ENCODE data around the gene PTPA.
A peak's percentile ranks its signal among the peaks of the same experiment; 100 is the strongest.

The PTPA gene

GRCh38 chr9:129110740-129111527 is at the start of gene PTPA, which contains the start of gene CRAT:
PTPA (plus strand) TSS chr9:129111415; CDS start chr9:129111601, 186 bp downstream.
CRAT (minus strand) TSS chr9:129110793; CDS start chr9:129110509, 284 bp downstream.
- Histone ChIP-seq H3K4me1 (ENCODE audit: control insufficient read depth, insufficient read depth, low read length) (no peaks in the 10 kb centered on the region), H3K4me3 (ENCODE audit: low read length) (peak within 1 kb of the TSS; percentile 81), H3K27me3 (ENCODE audit: control insufficient read depth, insufficient read depth, low read length) (no peaks in the 10 kb centered on the region; the same call in 1 of the 2 replicates), H3K9me3 (ENCODE audit: control insufficient read depth, insufficient read depth, low read length) (no peaks in the 10 kb centered on the region), H3K27ac (ENCODE audit: low read length) (no peak within 1 kb of the TSS), H3K36me3 (ENCODE audit: control insufficient read depth, insufficient read depth, low read length) (no peaks in the 10 kb centered on the region)
- peak; percentile 66 for DNase-seq (ENCODE audit: low read depth, low spot score)
- no CpG with 5 or more reads among the region's 77 CpGs for WGBS (ENCODE audit: insufficient coverage, insufficient read length)

- no CpG with 5 or more reads among the region's 9 CpGs for WGBS (ENCODE audit: insufficient coverage, insufficient read length)
- H3K4me3 ChIP-seq (ENCODE audit: low read length) = no peak overlapping the region
- H3K4me1 ChIP-seq (ENCODE audit: control insufficient read depth, insufficient read depth, low read length) = no peaks in the 10 kb centered on the region
- DNase-seq (ENCODE audit: low read depth, low spot score) = no peak
- H3K27me3 ChIP-seq (ENCODE audit: control insufficient read depth, insufficient read depth, low read length) = no peaks in the 10 kb centered on the region
- peaks cover 20% of the 10 kb centered on the region for H3K36me3 ChIP-seq (ENCODE audit: control insufficient read depth, insufficient read depth, low read length)
- H3K9me3 ChIP-seq (ENCODE audit: control insufficient read depth, insufficient read depth, low read length) = no peaks in the 10 kb centered on the region
- H3K27ac ChIP-seq (ENCODE audit: low read length) = no peak overlapping the region
Measured at GRCh38 chr9:129063061-129063460, 48.2 kb upstream of the PTPA start.

GRCh38 chr9:129064499-129064908 is 46.7 kb upstream of the PTPA start:
- H3K4me1 ChIP-seq (ENCODE audit: control insufficient read depth, insufficient read depth, low read length) = no peaks in the 10 kb centered on the region
- no peak for DNase-seq (ENCODE audit: low read depth, low spot score)
- peaks cover 24% of the 10 kb centered on the region for H3K36me3 ChIP-seq (ENCODE audit: control insufficient read depth, insufficient read depth, low read length)
- no peak overlapping the region for H3K27ac ChIP-seq (ENCODE audit: low read length)
- no peaks in the 10 kb centered on the region for H3K27me3 ChIP-seq (ENCODE audit: control insufficient read depth, insufficient read depth, low read length)
- no peaks in the 10 kb centered on the region for H3K9me3 ChIP-seq (ENCODE audit: control insufficient read depth, insufficient read depth, low read length)
- no peak overlapping the region for H3K4me3 ChIP-seq (ENCODE audit: low read length)
- WGBS (ENCODE audit: insufficient coverage, insufficient read length) = no CpG with 5 or more reads among the region's 8 CpGs

- Histone ChIP-seq H3K4me3 (ENCODE audit: low read length) (no peak overlapping the region), H3K36me3 (ENCODE audit: control insufficient read depth, insufficient read depth, low read length) (peaks cover 24% of the 10 kb centered on the region), H3K27ac (ENCODE audit: low read length) (no peak overlapping the region), H3K27me3 (ENCODE audit: control insufficient read depth, insufficient read depth, low read length) (no peaks in the 10 kb centered on the region), H3K4me1 (ENCODE audit: control insufficient read depth, insufficient read depth, low read length) (peaks cover 18% of the 10 kb centered on the region), H3K9me3 (ENCODE audit: control insufficient read depth, insufficient read depth, low read length) (no peaks in the 10 kb centered on the region)
- no peak for DNase-seq (ENCODE audit: low read depth, low spot score)
- WGBS (ENCODE audit: insufficient coverage, insufficient read length) = no CpG with 5 or more reads among the region's 19 CpGs
Measured at GRCh38 chr9:129068110-129068509, 43.1 kb upstream of the PTPA start.

GRCh38 chr9:129068990-129069861 is 42.0 kb upstream of the PTPA start:
- Histone ChIP-seq H3K27me3 (ENCODE audit: control insufficient read depth, insufficient read depth, low read length) (no peaks in the 10 kb centered on the region), H3K36me3 (ENCODE audit: control insufficient read depth, insufficient read depth, low read length) (peaks cover 19% of the 10 kb centered on the region; the same call in 1 of the 2 replicates), H3K9me3 (ENCODE audit: control insufficient read depth, insufficient read depth, low read length) (no peaks in the 10 kb centered on the region), H3K4me3 (ENCODE audit: low read length) (no peak overlapping the region), H3K27ac (ENCODE audit: low read length) (no peak overlapping the region), H3K4me1 (ENCODE audit: control insufficient read depth, insufficient read depth, low read length) (peaks cover 18% of the 10 kb centered on the region)
- DNase-seq (ENCODE audit: low read depth, low spot score) = no peak
- no CpG with 5 or more reads among the region's 31 CpGs for WGBS (ENCODE audit: insufficient coverage, insufficient read length)

- no peak overlapping the region for H3K27ac ChIP-seq (ENCODE audit: low read length)
- no CpG with 5 or more reads among the region's 26 CpGs for WGBS (ENCODE audit: insufficient coverage, insufficient read length)
- no peaks in the 10 kb centered on the region for H3K27me3 ChIP-seq (ENCODE audit: control insufficient read depth, insufficient read depth, low read length)
- no peak for DNase-seq (ENCODE audit: low read depth, low spot score)
- peaks cover 19% of the 10 kb centered on the region; the same call in 1 of the 2 replicates for H3K36me3 ChIP-seq (ENCODE audit: control insufficient read depth, insufficient read depth, low read length)
- H3K4me3 ChIP-seq (ENCODE audit: low read length) = no peak overlapping the region
- peaks cover 18% of the 10 kb centered on the region for H3K4me1 ChIP-seq (ENCODE audit: control insufficient read depth, insufficient read depth, low read length)
- no peaks in the 10 kb centered on the region for H3K9me3 ChIP-seq (ENCODE audit: control insufficient read depth, insufficient read depth, low read length)
Measured at GRCh38 chr9:129069862-129070641, 41.2 kb upstream of the PTPA start.

GRCh38 chr9:129070696-129071525 is 40.3 kb upstream of the PTPA start:
- Histone ChIP-seq H3K27ac (ENCODE audit: low read length) (no peak overlapping the region), H3K36me3 (ENCODE audit: control insufficient read depth, insufficient read depth, low read length) (peaks cover 19% of the 10 kb centered on the region; the same call in 1 of the 2 replicates), H3K27me3 (ENCODE audit: control insufficient read depth, insufficient read depth, low read length) (no peaks in the 10 kb centered on the region), H3K9me3 (ENCODE audit: control insufficient read depth, insufficient read depth, low read length) (no peaks in the 10 kb centered on the region), H3K4me3 (ENCODE audit: low read length) (no peak overlapping the region), H3K4me1 (ENCODE audit: control insufficient read depth, insufficient read depth, low read length) (peaks cover 18% of the 10 kb centered on the region)
- DNase-seq (ENCODE audit: low read depth, low spot score) = no peak
- no CpG with 5 or more reads among the region's 21 CpGs for WGBS (ENCODE audit: insufficient coverage, insufficient read length)

- peaks cover 18% of the 10 kb centered on the region for H3K4me1 ChIP-seq (ENCODE audit: control insufficient read depth, insufficient read depth, low read length)
- H3K27ac ChIP-seq (ENCODE audit: low read length) = no peak overlapping the region
- H3K4me3 ChIP-seq (ENCODE audit: low read length) = no peak overlapping the region
- WGBS (ENCODE audit: insufficient coverage, insufficient read length) = no CpG with 5 or more reads among the region's 10 CpGs
- H3K27me3 ChIP-seq (ENCODE audit: control insufficient read depth, insufficient read depth, low read length) = no peaks in the 10 kb centered on the region
- H3K36me3 ChIP-seq (ENCODE audit: control insufficient read depth, insufficient read depth, low read length) = peaks cover 19% of the 10 kb centered on the region; the same call in 1 of the 2 replicates
- peak; percentile 74 for DNase-seq (ENCODE audit: low read depth, low spot score)
- H3K9me3 ChIP-seq (ENCODE audit: control insufficient read depth, insufficient read depth, low read length) = no peaks in the 10 kb centered on the region
Measured at GRCh38 chr9:129071526-129072126, 39.6 kb upstream of the PTPA start.

- WGBS (ENCODE audit: insufficient coverage, insufficient read length) = no CpG with 5 or more reads among the region's 9 CpGs
Measured at GRCh38 chr9:129072171-129072570, 39.0 kb upstream of the PTPA start.

More at GRCh38 chr9:129072171-129072570, 39.0 kb upstream of the PTPA start:
- Histone ChIP-seq H3K27ac (ENCODE audit: low read length) (no peak overlapping the region), H3K4me1 (ENCODE audit: control insufficient read depth, insufficient read depth, low read length) (peaks cover 18% of the 10 kb centered on the region), H3K36me3 (ENCODE audit: control insufficient read depth, insufficient read depth, low read length) (peaks cover 19% of the 10 kb centered on the region; the same call in 1 of the 2 replicates), H3K9me3 (ENCODE audit: control insufficient read depth, insufficient read depth, low read length) (no peaks in the 10 kb centered on the region), H3K27me3 (ENCODE audit: control insufficient read depth, insufficient read depth, low read length) (no peaks in the 10 kb centered on the region), H3K4me3 (ENCODE audit: low read length) (no peak overlapping the region)
- no peak for DNase-seq (ENCODE audit: low read depth, low spot score)
